Type B pancreatic cell (in vitro differentiated cells): ENCODE measurements around the gene AGAP3. TPM values are rescaled to one million over a fixed set of nuclear protein-coding genes. Genes with fewer than 3 reads are reported as not detected.

Source experiments
- DNase-seq: peaks from one replicate; pipeline ENCODE4 v3.0.0; 2021; ENCODE audit warnings: mixed read lengths; ENCODE audit not compliant: unreplicated experiment; ENCODE audit errors: extremely low spot score
- H3K27ac Mint-ChIP-seq: 2 replicates; pipeline ENCODE4 v1.8.0; 2021; ENCODE audit warnings: mild to moderate bottlenecking, mixed read lengths
- H3K27me3 Mint-ChIP-seq: 2 replicates; pipeline ENCODE4 v1.8.0; 2021; ENCODE audit warnings: mixed read lengths
- H3K36me3 Mint-ChIP-seq: 2 replicates; pipeline ENCODE4 v1.8.0; 2021; ENCODE audit warnings: mixed read lengths
- H3K4me1 Mint-ChIP-seq: one replicate; pipeline ENCODE4 v1.8.0; 2021; ENCODE audit warnings: mixed read lengths; ENCODE audit not compliant: unreplicated experiment
- H3K4me3 Mint-ChIP-seq: 2 replicates; pipeline ENCODE4 v1.8.0; 2021; ENCODE audit warnings: mild to moderate bottlenecking, mixed read lengths
- H3K9me3 Mint-ChIP-seq: 2 replicates; pipeline ENCODE4 v1.8.0; 2021; ENCODE audit warnings: mixed read lengths
- CTCF ChIP-seq: fragments of 200-600 bp; sonication (generic); conservative IDR thresholded peaks from 2 replicates; pipeline ENCODE4 v1.5.0; 2021; ENCODE audit warnings: antibody characterized with exemption, mild to moderate bottlenecking
- total RNA-seq: library from RNA; stranded (reverse); gene quantifications from 2 replicates; pipeline ENCODE4 v1.2.1, GENCODE V29; 2021; ENCODE audit warnings: low replicate concordance

AGAP3 gene
- total RNA-seq, 1 donor from 2014 or later, result 114 TPM

- Mint-ChIP-seq H3K27ac (peak overlapping the region; percentile 96), H3K27me3 (peaks cover 5% of the 10 kb centered on the region), H3K36me3 (peaks cover 4% of the 10 kb centered on the region), H3K9me3 (no peaks in the 10 kb centered on the region), H3K4me3 (peak overlapping the region; percentile 98), H3K4me1 (peaks cover 32% of the 10 kb centered on the region)
- no peak for TF ChIP-seq CTCF
- DNase-seq, result no peak
These were observed 29.4 kb upstream of the AGAP3 start for GRCh38 chr7:151056666-151057505.

- DNase-seq, result no peak
- Mint-ChIP-seq H3K4me3 (peak within 1 kb of the TSS; percentile 98), H3K4me1 (peaks cover 35% of the 10 kb centered on the region), H3K36me3 (peaks cover 3% of the 10 kb centered on the region), H3K27me3 (peaks cover 3% of the 10 kb centered on the region), H3K27ac (peak within 1 kb of the TSS; percentile 96), H3K9me3 (no peaks in the 10 kb centered on the region)
- TF ChIP-seq CTCF, result no peak
These were observed 28.7 kb upstream of the AGAP3 start, which contains the start of gene CDK5 for GRCh38 chr7:151057506-151057988. Gene CDK5 (minus strand): TSS chr7:151057897. CDS start chr7:151057848, 49 bp downstream.

DNA sequence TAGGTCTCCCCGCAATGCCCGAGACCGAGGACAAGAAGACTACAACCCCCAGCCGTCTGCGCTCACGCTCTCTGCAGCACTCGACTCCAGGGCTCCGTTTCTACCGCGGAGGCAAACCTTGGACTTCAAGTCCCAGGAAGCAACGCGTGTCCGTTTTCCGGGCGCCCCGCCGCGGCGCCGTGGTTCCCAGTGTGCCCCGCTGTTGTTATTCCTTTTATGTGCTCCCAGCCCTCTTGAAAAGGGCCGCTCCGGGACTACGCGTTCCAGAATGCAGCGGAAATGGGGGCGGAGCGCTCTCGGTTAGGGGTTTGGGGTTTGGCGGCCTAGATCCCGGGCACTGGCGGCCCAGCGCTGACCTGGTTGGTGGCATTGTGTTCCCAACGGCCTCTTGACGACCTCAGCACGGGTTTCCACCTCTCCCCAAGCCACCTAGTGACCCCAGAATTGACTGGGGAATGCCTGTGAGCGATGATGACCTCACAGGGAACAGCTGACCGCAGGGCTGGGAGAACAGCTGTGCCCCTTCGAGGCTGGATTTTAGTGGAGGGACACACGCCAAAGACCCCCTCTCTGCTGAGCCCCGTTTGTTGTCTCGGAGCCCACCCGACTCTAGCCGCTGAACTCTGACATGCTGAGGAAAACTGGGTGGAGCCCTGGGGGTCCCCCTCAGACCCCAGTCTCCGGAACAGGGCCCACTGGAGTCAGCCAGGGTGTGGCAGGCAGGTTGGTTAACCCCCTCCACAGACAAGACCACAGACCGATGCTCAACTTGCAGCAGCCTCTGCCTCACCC lies 28.1 kb upstream of the AGAP3 start:
- Mint-ChIP-seq H3K4me1 (peaks cover 35% of the 10 kb centered on the region), H3K4me3 (peak overlapping the region; percentile 98), H3K27ac (peak overlapping the region; percentile 96), H3K36me3 (no peaks in the 10 kb centered on the region), H3K27me3 (no peaks in the 10 kb centered on the region), H3K9me3 (no peaks in the 10 kb centered on the region)
- TF ChIP-seq CTCF, result no peak
- peak; percentile 97 for DNase-seq

DNA sequence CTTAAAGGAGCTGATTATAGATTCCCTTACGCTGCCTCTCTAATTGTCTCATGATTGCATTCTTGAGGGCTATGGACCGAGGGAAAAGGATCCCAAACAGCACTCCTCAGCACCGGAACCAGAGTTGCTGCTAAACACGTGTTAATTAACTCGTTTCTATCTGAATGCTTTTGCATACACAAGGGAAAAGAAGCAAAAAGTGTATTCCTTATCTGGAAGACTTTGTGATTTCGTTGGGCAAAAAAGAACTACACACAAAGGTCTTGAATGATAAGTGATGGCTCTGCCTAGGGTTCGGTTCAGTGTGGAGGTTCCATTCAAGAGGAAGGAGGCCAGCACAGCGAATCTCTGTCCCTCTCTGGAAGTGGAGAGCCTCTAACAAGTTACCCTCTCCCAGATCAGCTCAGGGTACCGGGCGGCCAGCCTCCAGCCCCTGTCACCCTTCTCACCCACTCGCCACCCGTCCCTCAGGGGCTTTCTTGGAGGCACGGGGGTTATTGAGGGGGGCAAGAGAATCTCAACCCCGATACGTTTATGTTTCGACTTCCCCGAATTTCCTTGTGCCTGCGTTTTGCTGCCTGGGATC lies 27.4 kb upstream of the AGAP3 start:
- peak overlapping the region; percentile 98 for H3K4me3 Mint-ChIP-seq
- H3K9me3 Mint-ChIP-seq, result no peaks in the 10 kb centered on the region
- no peak for TF ChIP-seq CTCF
- H3K27me3 Mint-ChIP-seq, result no peaks in the 10 kb centered on the region
- DNase-seq, result no peak
- peaks cover 38% of the 10 kb centered on the region for H3K4me1 Mint-ChIP-seq
- no peaks in the 10 kb centered on the region for H3K36me3 Mint-ChIP-seq
- peak overlapping the region; percentile 96 for H3K27ac Mint-ChIP-seq

DNA sequence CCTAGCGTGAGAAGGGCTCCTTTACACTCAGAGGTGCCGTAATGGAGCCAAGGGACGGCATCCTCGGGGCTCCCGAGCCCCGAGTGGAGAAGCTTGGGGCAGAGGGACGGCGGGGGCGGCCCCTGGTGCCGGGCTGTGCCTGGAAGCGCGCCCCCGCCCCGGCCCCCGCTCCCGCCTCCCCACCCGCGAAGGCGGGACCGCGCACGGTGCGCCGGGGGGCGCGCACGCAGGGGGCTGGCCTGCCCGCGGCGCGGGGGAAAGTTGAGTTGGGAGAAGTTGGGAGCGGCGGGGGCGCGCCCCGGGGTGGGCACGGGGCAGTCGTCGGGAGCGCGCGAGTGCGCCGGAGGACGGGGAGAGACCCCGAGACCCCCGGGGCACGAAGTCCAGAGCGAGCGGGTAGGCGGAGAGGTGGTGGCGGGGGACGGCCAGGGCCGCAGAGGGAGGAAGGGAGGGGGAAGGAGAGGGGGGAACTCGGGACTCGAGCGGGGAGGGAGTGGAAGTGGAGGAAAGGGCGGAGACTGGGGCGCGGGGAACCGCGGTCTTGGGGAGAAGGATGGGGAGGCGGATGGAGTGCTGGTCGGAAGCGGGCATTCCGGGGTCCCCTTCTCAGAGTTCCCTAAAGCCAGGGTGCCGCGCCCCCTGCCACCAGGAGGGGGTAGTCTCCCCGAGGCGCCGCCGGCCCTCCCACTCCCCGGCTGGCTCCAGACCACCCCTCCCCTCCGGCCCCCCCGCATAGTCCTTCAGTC lies 26.7 kb upstream of the AGAP3 start, which contains the start of gene SLC4A2:
Gene SLC4A2 (plus strand): TSS at position 223 of the 746 bp plus-strand sequence. CDS start 2,399 bp downstream, outside the sequence.
- TF ChIP-seq CTCF, result peak; percentile 75
- peak; percentile 81 for DNase-seq
- peaks cover 38% of the 10 kb centered on the region for H3K4me1 Mint-ChIP-seq
- peak within 1 kb of the TSS; percentile 98 for H3K4me3 Mint-ChIP-seq
- no peaks in the 10 kb centered on the region for H3K36me3 Mint-ChIP-seq
- H3K27ac Mint-ChIP-seq, result peak within 1 kb of the TSS; percentile 96
- no peaks in the 10 kb centered on the region for H3K9me3 Mint-ChIP-seq
- no peaks in the 10 kb centered on the region for H3K27me3 Mint-ChIP-seq
